HG02870 (cell line): Measurements from ENCODE around the gene TCF3.
"Not testable (repeated sequence)": the region's sequence is repeated elsewhere in the genome, so short reads cannot be mapped to it uniquely, and the experiment has no call there.

Experiments used
- ATAC-seq: cut with Tn5 transposase; IDR thresholded peaks from one replicate; pipeline ENCODE4 v1.9.1; 2021; ENCODE audit warnings: mild to moderate bottlenecking, moderate library complexity; ENCODE audit not compliant: unreplicated experiment

TCF3 gene

DNA sequence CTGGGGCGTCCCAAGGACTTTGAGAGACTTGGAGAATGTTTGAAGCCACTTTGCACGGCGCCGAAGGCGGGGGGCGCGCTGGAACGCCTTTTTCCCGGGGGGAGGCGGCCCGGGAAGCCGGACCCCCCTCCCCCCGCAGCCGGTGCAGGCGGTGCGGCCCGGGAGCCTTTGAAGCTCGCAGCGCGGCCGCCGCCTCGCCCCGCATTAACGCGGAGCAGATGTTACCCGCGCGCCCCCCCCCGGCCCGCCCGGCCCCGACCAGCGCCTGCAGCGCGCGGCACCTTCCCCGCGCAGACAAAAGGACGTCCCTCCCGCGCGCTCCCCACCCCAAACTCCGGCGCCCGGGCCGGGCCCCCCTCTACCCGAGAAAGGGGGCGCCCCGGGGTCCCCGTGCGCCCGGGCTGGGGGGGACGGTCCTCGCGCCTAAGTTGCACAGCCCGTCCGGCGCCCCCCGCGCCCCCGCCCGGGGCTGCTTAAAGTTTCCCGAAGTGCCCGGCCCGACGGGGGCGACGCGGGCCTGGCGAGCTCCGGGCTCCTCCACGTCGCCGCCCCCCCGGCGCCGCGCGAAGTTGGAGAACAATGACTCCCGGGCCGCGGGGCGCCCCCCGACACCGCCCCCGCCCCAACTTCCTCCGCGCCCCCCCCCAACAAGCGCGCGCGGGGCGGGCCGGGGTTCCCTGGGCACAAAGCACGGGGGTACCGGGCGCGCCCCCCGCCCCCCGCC lies 685 bp downstream of the TCF3 start:
- ATAC-seq, result no peak

DNA sequence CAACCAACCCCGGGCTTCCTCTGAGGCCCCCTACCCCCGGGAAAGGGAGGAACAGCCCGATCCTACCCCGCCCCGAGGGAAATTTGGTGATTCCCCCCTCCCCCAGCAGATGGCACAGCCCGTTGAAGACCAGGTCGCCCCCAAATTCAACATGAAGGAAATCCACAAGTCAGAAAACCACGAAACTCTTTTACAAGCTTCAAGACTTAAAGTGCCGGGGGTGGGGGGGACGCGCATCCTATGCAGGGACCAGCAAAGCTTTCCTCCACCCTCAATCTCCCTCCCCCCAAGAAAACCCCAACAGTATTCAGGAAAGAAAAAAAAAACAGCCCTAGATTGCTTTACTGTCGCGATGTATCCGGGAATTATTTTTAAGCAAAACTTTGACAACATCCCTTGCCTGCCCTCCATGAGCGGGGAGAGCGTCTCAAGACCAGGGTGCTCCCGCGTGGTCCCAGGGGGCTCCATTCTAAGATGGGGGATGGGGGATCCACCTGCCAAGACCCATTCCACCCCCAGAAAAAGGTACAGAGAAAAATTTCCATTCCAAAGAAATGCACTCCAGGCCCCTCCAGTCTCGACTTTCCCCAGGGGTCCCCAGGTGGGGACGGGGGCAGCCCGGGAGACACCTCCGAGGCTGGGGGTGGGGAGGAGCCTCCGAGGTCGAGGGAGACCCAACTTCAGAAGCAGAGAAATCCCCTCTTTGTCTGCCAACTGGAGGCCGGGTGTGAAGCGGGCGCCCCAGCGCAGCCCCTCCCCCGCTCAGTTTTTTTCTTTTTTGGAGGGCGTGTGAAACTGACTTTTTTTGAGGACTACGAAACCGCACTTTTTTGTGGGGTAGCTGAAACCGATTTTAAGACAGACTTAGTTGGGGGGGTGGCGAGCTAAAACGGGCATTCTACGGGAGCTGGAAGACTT lies 1.5 kb downstream of the TCF3 start:
- no peak for ATAC-seq

DNA sequence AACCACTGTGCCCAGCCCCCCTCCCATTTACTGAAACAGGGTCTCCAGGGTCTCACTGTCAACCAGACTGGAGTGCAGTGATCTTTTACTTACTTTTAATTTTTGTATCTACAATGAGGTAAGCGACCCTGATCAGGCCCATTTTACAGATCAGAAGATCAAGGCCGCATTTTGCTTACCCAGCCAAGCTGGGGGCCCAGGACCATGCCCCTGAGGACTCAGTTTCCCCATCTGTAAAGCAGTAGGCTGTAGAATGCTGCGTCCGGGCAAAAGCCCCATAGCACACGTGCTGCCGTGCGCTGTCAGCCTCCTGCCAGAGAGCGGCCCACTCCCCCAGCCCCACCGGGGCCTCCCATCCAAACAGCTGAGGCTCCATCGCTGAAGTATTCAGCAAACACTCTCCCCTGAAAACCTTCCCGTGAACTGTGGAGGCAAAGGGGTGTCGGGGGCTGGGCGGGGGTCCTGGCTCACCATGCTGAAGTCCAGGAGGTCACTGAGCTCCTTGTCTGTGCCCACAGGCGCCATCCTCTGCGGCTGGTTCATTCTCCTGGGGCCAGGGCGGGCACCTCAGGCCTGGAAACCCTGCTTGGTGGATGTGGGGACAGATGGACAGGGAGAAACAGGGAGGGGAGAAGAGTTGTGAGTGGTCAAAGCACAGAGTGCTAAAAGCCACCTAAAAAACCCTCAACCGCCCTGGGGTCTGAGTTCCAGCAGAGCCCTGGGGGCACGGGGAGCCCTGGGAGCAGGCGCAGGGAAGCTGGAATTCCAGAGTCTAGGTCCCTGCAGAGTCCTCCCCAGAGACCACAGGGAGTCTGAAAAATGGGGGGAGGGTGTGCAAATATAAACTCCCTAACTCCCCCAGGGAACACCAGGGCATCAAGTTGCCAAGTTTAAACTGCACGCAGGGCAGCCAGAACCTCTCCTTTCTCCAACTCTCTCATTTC lies 2.4 kb downstream of the TCF3 start:
- ATAC-seq, result no peak

DNA sequence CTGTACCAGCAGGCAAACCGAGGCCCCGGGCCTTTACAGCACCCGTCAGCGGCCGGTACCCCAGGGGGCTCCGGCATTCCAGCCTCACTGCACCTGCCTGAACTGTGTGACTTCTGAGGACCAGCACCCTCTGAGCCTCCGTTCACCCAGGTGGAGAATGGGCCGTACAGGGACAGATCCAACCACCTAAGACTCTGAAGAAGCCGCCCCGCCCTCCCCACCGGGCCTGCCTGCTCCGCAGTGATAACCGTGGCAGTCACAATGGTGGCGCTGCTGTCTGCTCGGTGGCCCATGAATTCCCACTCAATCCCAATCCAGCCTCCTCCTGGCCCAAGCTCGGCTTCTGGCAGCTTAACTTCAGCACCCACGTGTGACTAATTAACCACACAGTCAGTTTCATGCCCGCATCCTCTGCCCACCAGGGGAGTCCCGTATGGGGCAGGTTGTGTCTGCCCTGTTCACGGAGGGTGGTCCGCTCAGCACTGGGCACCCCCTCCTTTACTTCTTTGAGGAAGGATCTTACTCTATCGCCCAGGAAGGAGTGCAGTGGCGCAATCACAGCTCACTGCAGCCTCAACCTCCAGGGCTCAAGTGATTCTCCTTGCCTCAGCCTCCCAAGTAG lies 3.4 kb downstream of the TCF3 start:
- no peak for ATAC-seq

DNA sequence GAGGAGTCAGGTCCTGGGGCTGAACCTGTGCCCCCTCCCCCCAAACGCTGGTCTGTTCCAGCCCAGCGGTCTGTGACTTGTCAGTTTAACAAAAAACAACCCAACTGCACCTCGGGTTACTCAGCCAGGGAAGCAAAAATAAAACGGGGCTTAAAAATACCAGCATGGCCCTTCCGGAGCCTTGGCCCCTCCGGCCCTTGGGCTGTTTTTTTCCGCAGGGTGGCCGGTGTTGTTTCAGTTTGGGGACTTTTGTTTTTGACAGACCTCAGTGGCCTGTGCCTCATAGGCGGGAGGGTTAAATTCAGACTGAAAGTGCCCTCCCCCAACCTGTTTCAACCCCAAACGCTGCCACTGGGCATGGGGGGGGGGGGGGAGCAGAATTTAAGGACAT lies 4.0 kb downstream of the TCF3 start:
- ATAC-seq, result no peak

DNA sequence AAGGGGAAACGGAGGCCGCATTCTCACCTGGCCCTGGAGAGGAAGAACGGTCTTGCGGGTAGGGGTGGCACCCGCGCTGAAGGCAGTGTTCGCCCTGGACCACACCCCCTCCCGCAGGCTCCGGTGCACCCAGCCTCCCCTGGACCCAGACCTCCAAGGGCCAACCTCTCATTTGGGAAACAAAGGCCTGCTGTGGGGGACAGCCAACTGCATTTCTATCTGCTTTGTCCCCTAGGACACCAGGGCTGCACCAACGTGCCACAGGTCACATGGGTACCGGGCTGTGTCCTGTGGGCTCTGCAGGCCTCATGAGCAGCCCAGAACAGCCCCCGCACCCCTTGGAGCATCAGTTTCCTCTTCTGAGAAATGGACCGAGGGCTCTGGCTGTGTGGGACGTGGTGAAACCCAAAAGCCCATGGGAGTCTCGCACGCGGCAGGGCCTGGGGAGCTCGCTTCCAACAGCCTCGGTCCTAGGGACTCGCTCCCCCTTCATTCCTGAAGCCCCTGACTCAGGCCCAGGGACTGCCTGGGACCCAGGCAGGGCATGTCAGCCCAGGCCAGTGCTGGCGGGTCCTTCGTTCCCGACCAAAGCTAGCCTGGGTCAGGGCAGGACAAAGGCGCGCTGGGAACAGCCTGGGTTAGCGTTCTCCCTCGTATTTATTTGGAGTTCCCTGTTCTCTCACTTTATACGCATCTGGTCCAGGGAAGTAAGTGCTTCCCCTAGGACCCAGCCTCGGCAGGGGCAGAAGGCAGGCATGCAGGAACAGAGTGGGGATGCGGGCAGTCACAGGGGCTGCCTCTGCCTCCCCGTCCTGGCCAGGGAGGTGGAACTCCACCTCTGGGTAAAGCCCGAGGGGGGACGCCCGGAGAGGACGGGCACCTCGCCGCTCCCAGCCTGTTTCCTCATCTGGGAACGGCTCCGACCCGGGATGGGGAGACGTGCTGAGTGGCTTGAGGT lies 4.6 kb downstream of the TCF3 start:
- ATAC-seq, result no peak

DNA sequence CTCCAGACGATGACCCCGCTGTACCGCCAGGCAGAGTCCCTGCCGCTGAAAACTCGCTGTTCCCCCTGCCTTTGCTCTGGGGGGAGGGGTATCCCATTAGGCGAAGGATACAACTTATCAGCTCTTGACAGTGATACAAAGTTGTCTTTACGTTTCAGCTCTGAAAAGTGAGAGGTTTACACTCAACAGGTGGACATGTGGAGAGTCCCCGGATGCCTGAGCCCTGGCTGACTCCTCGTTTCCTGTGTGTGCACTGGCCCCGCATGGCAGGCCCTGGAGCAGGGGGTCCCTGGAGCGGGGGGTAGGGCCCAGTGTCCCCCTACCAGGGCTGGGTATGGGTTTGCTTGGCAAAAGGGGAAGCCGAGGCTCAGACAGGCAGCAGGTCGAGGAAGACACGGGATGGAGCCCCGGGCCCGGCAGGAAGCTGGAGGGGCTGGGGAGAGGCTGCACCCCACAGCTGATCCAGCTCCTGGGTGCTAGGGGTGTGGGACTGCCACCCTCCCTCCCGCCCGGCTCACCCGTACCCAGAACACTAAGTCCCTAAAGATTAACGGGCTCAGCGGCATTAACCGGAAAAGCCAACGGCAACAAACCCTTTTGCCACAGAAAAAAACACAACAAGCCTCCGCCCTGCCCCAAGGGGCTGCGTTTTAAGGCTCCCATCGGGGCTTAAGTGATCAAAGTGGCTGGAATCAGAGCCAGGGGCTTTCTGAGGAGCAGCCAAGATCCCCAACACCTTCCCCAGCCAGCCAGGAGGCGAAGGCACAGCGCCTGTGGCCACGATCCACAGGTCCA lies 5.6 kb downstream of the TCF3 start:
- ATAC-seq, result no peak

DNA sequence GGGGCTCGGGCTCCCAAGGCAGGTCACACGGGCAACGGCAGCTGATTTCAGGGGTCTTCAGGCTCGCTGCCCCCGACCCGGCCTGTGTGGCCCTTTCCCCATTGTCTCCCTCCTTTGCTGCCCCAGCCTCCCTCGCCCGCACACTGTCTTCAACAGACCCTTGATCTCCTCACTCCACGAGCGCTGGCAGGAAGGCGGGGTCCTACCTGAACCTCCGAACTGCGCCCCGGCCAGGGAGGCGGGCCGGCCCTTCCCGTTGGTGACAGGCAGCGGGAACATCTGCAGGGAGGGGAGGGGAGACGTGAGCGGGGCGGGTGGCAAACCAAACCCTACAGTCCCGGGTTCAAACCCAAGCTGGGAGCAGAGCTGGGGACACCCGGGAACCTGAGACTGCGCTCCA lies 6.3 kb downstream of the TCF3 start:
- no peak for ATAC-seq

DNA sequence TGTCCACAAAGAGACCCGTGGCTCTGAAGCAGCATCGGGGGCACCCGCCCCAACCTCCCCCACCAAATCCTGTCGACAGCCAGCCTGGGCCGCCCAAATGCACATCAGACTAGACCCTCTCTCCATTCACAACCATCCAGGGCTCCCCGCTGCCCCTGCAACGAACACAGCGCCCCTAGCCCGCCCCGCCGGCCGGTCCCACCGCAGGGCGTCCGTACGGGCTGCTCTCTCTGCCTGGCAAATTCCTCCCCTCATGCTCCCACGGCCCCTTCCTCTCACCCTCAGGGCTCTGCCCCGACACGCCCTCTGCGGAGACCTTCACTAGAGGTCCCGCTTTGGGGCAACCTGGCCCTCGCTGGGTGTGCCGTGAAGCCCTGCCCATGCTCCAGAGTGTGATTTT lies 7.1 kb downstream of the TCF3 start:
- ATAC-seq, result no peak

DNA sequence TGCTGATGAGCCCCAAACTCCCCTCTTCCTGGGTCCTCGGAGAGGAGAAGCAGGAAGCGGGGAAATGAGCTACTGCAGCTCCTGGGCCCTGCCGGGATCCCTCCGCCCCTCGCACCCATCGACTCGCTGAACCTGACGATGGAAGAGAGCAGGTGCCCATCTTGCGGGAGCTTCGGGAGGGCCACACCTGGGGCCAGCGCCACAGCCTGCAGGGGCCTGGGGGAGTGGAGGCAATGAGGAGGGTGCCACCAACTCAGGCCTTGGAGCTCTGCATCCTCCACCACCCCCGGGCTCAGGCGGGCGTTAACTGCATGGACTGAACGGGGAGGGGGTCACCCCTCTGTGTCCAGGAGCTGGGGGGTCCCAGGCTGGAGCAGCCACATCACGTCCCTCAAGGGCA lies 8.3 kb downstream of the TCF3 start:
- ATAC-seq, result no peak

DNA sequence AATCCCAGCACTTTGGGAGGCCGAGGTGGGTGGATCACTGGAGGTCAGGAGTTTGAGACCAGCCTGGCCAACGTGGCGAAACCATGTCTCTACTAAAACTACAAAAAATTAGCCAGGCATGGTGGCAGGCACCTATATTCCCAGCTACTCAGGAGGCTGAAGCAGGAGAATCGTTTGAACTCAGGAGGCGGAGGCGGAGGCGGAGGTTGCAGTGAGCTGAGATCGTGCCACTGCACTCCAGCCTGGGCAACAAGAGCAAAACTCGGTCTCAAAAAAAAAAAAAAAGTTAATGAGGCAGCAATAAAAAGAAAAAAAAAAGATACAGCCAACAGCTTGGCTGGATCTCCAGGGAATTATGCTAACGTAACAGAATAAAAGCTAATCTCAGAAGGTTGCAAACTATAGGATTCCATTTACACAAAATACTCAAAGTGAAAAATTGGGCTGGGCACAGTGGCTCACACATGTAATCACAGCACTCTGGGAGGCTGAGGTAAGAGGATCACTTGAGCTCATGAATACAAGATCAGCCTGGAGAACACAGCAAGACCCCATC lies 11.4 kb downstream of the TCF3 start:
- not testable (repeated sequence) for ATAC-seq

DNA sequence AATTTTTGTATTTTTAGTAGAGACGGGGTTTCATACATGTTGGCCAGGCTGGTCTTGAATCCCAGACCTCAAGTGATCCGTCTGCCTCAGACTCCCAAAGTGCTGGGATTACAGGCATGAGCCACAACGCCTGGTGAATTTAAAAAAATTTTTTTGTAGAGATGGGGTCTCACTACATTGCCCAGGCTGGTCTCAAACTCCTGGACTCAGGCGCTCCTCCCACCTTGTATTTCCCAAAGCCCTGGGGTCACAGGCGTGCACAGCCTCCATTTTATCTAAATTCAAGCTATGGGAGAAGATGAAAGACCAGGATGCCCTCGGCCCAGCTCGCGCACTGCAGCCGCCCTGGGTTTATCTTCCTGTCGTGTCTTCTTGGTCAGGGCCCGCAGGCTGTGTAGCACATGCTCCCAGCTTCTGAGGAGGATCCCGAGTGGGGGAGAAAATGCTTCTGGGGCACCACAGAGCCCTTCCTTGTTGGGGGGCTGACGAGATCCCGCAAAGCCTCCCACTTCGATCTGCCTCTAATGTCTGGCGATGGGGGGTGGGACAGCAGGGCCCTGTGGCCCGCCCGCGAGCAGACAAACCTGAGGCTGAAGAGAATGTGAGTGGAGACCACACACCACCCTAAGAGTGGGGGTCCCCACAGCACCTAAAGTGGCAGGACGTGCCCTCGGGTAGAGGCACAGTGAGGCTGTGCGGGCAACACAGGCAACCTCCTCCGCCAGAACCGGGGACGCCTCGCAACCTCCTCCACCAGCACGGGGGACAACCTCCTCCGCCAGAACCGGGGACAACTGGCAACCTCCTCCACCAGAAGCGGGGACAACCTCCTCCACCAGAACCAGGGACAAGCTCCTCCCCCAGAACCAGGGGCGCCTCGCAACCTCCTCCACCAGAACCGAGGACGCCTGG lies 15.8 kb downstream of the TCF3 start:
- ATAC-seq, result no peak

DNA sequence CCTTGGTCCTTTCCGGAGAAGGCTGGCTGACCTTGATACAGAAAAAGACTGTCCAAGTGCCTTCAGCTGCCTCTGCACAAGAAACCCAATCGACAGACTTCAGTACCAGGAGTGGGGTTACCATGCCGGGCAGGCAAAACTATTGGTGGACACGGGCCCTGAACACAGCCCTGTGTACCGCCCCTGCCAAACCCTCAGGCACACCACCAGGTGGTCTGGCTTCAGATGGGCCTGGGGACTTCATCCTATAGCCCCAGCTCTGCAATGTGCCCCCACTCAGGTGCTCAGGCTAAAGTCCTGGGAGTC lies 17.5 kb downstream of the TCF3 start:
- ATAC-seq, result no peak

DNA sequence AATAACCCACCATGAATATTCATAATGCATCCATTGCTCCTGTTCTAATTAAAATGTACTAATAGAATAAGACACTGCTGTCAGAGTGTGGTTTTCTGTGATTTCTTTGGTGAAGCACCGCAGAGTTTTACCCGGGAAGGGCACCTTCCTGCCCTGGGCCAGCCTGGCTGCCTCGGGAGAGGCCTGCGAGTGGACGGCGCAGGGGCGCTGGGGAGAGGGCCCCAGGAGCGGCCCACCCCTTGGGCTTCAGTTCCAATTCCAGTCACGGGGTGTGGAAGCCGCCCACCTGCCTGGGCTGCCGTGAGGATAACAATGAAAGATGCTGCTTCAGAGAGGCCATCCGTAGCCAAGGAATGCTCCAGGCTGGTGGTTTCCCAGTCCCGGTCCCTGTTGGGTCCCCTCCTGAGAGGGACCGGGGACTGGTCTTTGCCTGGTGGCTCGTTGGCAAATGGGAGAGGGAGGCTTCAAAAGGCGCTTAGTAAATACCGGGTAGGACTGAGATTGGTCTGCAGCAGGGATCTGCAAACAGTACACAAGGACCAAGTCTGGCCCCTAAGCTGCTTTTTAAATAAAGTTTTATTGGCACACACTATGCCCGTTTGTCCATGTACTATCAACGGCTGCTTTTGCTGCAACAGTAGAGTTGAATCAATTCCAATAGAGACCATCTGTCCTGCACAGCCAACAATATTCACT lies 18.0 kb downstream of the TCF3 start:
- no peak for ATAC-seq

DNA sequence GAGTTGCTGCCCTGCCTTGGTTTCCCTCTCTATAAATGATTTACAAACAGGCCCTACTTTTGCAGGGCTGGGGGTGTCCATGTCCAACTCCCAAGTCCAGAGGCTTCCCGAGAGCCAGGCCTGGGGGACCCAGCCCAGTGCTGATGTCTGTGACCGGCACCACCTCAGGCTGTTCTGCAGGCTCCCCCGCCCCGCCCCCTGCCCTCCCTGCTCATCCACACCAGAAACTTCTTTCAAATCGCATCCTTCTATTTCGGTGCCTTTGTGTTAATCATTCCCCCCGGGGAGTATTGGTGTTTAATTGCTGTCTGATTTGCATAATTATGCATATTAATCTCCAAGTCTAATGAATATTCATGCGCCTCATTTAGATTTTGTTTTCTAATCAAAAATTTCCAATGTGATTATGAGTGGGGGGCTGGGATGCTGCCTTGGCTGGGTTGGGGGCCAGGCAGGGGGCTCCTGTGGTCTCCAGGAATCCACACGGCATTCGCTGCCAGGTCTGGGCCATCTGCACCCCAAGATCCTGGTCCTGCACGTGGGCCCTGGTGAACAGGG lies 19.1 kb downstream of the TCF3 start:
- ATAC-seq, result no peak

DNA sequence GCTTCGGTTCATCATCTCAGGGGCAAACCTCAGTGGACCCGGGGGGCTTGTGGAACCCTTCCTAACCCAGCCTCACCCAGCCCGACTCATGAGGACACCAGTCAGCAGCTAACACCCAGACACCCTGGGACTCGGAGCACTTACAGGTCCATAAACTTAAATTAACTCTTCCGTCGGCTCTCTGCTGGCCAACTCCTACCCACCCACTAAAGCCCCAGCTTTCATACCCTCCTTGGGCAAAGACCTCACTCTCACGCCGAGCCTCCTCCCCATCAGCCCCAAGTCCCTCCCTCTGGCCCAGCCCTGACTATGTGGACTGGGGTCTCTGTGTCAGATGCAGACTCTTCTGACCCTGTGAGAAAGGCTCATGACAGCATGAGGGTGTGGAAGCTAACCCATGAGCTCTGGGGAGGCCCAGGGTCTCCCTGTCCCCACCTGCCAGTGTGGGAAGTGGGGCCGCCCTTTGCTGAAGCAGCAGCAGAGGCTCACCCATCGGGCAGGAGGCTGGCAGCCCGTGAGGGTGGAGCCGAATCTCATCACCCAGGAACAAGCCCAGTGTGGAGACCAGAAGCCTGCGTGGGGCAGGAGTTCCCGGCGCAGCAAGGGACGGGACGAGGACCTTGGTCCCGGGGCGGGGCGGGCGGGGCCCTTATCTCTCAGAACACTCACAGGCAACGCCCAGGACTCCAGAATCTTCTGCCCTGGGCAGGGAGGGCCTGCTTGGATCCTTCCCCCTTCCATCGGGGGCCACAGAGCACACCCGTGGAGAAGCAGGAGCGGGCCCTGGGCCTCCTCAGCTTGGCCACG lies 19.8 kb downstream of the TCF3 start:
- ATAC-seq, result no peak
